Endothelial cell of hepatic sinusoid (primary cell): Measurements from ENCODE around the gene MALRD1.
"Not testable (repeated sequence)": the region's sequence is repeated elsewhere in the genome, so short reads cannot be mapped to it uniquely, and the experiment has no call there.

ENCODE experiments used
- in situ Hi-C: cut with HindIII; loops from 2 replicates; pipeline ENCODE4 v1.10.0; 2017; ENCODE audit warnings: low sequenced_read_pairs

The MALRD1 gene

GRCh38 chr10:19479854-19480253, 431.3 kb downstream of the MALRD1 start:
- in situ Hi-C loops, result no loop called here

DNA sequence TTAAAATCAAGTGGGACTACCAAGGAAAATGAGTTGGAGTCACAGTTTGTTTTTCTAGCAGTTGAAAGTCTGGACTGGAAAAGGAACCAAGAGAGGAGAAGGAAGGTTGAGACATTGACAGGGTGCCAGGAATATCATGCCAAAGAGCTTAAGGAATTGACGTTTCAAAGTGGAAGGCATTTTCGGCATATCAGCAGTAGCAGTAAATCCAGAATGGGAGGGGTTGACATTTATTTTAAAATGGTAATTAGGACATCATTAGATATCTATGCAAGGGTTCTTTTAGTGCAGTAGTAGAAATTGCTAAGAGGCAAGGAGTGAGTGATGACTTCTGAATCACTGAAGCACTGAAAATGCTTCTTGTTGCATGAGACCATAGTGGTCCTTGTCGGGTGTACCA, 431.8 kb downstream of the MALRD1 start:
- in situ Hi-C loops, result no loop called here

DNA sequence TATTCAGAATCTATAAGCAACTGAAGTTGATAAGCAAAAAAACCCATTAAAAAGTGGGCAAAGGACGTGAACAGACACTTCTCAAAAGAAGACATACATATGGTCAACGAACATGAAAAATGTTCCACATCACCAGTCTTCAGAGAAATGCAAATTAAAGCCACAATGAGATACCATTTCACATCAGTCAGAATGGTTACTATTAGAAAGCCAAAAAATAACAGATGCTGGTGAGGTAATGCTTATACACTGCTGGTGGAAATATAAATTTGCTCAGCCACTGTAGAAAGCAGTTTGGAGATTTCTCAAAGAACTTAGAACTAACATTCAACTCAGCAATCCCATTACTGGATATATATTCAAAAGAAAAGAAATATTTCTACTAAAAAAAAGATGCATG, 434.8 kb downstream of the MALRD1 start:
- in situ Hi-C loops, result no loop called here

GRCh38 chr10:19488592-19489280, 440.1 kb downstream of the MALRD1 start:
- in situ Hi-C loops, result no loop called here

DNA sequence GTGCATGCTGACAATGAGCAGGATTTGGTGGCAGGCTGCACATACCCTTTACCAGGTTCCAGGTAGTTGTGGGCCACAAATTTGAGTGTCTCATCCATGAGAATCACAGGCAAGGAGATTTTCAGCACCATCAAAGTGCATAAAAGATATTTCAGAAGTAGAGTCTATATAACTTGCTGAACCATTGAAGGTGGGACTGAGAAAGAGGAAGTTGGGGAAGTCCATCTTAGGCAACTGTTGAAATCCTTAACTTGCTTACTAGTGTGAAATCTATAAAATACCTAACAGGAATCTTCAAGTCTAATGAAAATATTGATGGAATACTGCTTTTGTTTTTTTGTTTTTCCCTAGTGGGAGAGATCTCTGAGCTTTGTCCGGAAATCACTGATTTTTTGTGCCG, 442.6 kb downstream of the MALRD1 start:
- in situ Hi-C loops, result no loop called here

- in situ Hi-C loops, result no loop called here
Observed at GRCh38 chr10:19493917-19494316, 445.3 kb downstream of the MALRD1 start.

DNA sequence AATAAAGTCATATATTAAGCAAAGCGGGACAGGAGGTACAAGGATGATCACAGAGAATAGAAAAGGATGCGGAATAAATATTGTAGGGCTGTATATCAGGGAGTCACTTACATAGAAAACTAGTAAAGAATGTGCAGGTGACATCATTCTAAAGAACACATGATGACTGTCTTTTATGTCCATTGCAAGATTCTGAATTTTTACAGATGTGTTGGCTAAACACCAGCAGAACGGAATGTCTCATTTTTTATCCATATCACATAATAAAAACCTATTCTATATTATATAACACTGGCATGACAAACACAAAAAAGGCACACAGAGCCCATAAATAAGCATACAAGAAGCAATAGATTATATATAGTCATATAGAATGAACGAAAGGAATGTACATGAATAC, 448.4 kb downstream of the MALRD1 start:
- in situ Hi-C loops, result no loop called here

DNA sequence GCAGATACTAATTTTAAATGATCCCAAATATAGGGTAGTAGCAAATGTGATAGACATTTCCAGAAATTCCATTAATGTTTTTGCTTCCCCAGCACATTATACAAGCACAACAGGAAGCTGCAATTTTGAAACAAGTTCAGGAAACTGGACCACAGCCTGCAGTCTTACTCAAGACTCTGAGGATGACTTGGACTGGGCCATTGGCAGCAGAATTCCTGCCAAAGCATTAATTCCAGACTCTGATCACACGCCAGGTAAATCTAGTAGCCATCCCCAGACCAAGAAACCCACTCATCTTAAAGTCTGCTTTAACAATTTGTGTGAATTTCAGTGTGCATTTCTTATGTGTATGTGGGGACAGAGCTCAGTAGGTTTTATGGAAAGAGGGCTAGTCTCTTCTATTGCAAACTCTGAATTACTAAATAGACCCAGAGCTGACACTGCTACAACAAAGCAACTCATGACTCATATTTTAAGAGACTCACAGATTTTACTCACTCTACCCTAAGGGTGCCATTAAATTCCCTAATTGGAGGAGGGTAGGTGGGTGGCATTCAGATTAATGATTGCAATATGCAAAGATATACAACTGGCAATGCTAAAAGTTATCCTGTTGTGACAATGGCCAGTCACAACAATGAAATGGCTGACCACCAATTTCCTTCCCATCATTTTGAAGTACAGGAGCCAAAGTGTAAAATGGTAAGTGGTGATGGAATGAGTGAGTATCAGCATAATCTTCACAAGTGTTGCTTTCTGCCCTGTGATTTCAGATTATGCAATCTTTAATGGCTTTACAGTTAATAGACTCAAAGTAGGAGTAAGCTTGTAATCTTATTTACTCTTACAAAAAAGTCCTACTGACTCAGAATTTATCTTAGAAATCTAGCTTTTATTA, 450.0 kb downstream of the MALRD1 start:
- in situ Hi-C loops, result no loop called here

- in situ Hi-C loops, result no loop called here
Observed at GRCh38 chr10:19499291-19499770, 450.7 kb downstream of the MALRD1 start.

DNA sequence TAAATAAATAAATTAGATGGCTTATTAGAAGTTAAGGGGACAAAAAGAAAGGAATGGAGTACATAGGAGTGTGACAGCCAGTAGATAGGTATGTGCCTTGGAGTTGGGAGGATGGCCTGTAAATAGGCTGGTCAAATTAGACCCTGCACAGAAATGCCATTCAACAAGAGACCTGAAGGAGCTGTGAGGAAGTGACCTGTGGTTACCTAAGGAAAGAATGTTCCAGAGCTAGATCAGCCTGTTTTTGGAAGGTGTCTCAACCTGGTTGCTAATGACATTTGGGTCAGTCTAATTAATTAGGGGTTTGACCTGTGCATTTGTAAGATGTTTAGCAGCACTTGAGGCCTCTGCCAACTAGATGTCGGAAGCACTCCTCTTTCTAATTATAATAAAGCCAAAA, 452.4 kb downstream of the MALRD1 start:
- in situ Hi-C loops, result no loop called here

DNA sequence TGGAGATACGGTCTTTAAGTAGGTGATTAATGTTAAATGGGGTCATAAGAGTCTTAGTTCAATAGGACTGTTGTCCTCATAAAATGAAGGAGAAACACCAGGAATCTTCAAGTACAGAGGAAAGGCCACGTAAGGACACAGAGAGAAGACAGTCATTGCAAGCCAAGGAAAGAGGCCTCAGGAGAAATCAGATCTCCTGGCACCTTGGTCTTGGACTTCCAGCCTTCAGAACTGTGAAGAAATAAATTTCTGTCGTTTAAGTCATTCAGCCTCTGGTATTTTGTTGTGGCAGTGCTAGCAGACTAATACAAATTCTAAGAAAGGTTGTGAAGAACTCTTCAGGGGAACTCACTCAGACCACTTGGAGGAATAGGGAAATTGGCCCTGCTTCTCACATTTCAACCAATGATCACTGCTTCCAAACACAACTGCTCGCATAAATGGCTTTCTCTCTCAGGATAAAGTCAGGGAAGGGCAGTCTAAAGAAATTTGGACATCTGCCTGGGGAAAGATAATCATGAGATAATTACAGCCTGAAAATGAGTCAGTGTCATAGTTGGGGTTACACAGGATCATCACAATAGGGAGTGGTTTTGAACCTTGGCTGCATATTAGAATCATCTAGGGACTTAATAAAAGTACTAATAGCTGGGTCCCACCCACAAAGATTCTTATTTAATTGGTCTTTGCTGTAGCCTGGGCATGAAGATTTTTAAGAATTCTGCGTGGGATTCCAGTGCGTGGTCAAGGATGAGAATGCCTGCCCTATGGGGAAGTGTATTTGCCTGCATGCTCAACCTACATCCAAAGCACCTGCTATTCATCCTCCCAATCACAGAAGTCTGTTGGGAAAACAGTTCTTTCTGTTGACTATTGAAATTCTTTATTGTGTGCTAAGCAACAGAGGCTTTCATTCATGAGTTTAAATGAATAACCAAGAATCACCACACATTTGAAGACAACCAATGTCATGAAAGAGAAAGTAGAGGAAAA, 457.0 kb downstream of the MALRD1 start:
- in situ Hi-C loops, result no loop called here

- in situ Hi-C loops, result not testable (repeated sequence)
Observed at GRCh38 chr10:19510005-19510732, 461.6 kb downstream of the MALRD1 start.

DNA sequence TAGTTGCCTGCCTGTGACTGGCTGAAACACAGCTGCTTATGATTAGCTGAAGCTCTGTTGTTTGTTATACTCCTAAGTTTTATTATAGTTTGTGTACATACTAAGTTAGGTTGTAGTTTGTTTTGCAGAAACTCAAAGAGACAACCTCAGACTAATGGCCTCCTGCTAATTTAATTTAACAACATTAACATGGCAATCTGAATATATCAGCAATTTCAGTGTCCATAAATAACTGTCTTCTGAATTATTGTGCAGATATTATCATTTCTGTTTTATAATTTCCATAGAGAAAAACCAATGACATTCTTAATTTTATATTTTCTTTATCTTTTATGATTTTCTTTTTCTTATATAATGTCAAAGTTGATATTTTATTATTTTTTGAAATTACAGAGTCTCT, 469.5 kb downstream of the MALRD1 start:
- in situ Hi-C loops, result no loop called here

GRCh38 chr10:19518632-19519031, 470.0 kb downstream of the MALRD1 start:
- in situ Hi-C loops, result no loop called here

- in situ Hi-C loops, result no loop called here
Observed at GRCh38 chr10:19531324-19531723, 482.7 kb downstream of the MALRD1 start.

- in situ Hi-C loops, result no loop called here
Observed at GRCh38 chr10:19532411-19532810, 483.8 kb downstream of the MALRD1 start.

DNA sequence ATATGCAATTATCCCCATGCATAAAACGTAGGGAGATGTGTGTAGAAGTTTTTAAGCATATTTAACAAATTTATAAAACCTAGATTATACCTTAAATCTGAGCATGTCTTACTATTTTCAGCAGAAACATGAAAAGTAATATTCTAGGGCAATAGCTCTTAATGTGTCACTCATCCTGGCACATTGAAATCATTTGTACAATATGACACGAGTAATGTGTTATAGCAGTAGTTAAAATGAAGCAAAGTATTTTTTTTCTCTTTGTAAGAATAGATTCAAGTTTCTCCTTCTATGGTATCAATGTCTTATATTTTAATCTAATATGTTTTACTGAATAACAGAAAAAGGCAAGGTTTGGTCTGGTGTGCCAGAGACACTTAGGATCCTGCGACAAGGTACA, 492.7 kb downstream of the MALRD1 start:
- in situ Hi-C loops, result no loop called here

GRCh38 chr10:19546224-19546623, 497.6 kb downstream of the MALRD1 start:
- in situ Hi-C loops, result no loop called here

DNA sequence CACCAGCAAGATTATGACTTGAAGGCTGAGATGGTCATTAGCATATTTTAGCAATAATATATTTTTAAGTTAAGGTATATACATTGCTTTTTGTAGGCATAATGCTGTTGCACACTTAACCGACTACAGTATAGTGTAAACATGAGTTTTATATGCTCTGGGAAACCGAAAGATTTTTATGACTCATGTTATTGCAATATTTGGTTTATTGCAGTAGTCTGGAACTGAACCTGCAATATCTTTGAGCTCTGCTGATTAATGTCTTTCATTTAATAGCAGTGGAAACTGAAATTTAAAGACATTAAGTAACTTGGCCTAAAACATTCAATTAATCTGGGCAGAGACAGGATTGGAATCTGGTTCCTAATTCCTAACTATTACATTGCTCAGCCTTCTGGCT, 500.9 kb downstream of the MALRD1 start:
- in situ Hi-C loops, result no loop called here

GRCh38 chr10:19556666-19557065, 508.1 kb downstream of the MALRD1 start:
- in situ Hi-C loops, result no loop called here
